Stimulated activated CD4-positive, alpha-beta T cell treated with anti-CD3 and anti-CD28 coated beads, Interleukin-15, amount 100 ng/mL, for 1 hour (primary cell): ENCODE measurements around the gene TGFB1.
"Not testable (repeated sequence)": the region's sequence is repeated elsewhere in the genome, so short reads cannot be mapped to it uniquely, and the experiment has no call there.

Experiments used
- DNase-seq, 2 donors: peaks; one replicate each; pipeline ENCODE4 v3.0.0-alpha.2; 2020; ENCODE audit warnings: low read depth in 1 of 2, low spot score in 1 of 2

TGFB1 gene

GRCh38 chr19:41353466-41354342 is at the start of gene TGFB1:
TSS of gene TGFB1 (minus strand) at chr19:41353922. CDS start at chr19:41353044, 878 bp downstream.
- DNase-seq, result peak; percentile 86 to 91

GRCh38 chr19:41402010-41402409 is 48.3 kb upstream of the TGFB1 start:
- DNase-seq, result no peak

- no peak for DNase-seq
Measured at GRCh38 chr19:41401483-41401882, 47.8 kb upstream of the TGFB1 start.

GRCh38 chr19:41399525-41399924 is 45.8 kb upstream of the TGFB1 start:
- no peak for DNase-seq

DNA sequence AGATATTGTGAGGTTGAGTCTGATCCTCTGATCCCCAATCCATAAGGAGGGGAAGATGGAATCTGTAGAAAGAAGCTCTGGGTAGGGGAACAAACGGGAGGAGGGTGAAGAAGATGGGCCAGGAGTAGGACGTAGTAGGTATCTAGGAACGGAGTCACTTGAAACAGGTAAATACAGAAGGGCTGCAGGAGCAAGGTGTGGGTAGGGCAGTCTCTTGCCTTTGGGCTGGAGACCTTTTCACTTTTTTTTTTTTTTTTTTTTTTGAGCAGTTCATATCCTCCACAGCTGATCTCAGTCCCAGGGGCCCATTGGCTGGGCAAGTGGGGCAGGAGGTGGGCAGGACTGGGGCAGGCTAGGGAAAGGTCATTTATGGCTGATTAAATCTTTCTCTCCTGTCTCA is 45.4 kb upstream of the TGFB1 start:
- DNase-seq, result no peak

- no peak for DNase-seq
Measured at GRCh38 chr19:41398598-41398997, 44.9 kb upstream of the TGFB1 start.

- DNase-seq, result no peak
Measured at GRCh38 chr19:41398050-41398418, 44.3 kb upstream of the TGFB1 start.

- DNase-seq, result peak; percentile 96 to 98
Measured at GRCh38 chr19:41397086-41398049, 43.6 kb upstream of the TGFB1 start, which contains the start of the genes BCKDHA and EXOSC5. TSS of gene BCKDHA (plus strand) at chr19:41397818. CDS start at chr19:41397828, 10 bp downstream. TSS of gene EXOSC5 (minus strand) at chr19:41397359. CDS start at chr19:41397328, 31 bp downstream.

GRCh38 chr19:41395355-41395754 is 41.6 kb upstream of the TGFB1 start:
- DNase-seq, result no peak

- no peak for DNase-seq
Measured at GRCh38 chr19:41392775-41393174, 39.1 kb upstream of the TGFB1 start.

GRCh38 chr19:41391618-41392017 is 37.9 kb upstream of the TGFB1 start:
- no peak for DNase-seq

DNA sequence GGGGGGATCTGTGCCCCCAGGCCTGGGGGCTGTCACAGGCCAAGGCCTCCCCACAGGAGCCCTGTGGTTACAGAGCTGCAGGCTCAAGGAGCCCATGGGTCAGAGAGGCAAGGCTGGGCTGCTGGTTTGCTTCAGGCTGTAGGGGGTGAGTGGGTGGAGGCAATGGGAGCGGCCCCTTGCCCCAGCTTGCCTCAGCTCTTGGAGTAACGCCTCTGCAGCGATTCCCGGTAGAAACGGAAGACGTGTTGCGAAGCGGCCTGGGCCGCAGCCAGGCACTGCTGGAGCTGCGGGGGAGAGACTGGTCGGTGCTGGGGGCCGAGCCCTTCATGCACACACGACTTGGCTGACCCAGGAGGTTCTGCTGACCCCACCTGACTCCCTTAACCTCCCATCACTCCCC is 32.7 kb upstream of the TGFB1 start:
- no peak for DNase-seq

DNA sequence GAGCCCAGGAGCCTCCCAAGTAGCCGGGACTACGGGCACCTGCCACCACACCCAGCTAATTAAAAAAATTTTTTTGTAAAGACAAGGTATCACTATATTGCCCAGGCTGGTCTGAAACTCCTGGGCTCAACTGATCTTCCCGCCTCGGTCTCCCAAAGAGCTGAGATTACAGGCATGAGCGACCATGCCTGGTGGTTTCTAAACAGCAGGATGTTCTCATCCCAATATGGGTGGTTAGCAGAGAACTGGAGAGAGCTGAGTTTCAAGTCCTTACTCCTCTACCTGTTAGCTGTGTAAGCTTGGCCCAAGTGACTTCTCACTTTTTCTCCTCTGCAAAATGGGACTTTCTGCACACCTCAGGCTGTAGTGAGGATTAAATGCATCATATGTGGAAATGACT is 30.6 kb upstream of the TGFB1 start:
- DNase-seq, result no peak

- not testable (repeated sequence) for DNase-seq
Measured at GRCh38 chr19:41381536-41381935, 27.8 kb upstream of the TGFB1 start.

- no peak for DNase-seq
Measured at GRCh38 chr19:41377977-41378709, 24.4 kb upstream of the TGFB1 start.

- no peak for DNase-seq
Measured at GRCh38 chr19:41376998-41377365, 23.3 kb upstream of the TGFB1 start.

DNA sequence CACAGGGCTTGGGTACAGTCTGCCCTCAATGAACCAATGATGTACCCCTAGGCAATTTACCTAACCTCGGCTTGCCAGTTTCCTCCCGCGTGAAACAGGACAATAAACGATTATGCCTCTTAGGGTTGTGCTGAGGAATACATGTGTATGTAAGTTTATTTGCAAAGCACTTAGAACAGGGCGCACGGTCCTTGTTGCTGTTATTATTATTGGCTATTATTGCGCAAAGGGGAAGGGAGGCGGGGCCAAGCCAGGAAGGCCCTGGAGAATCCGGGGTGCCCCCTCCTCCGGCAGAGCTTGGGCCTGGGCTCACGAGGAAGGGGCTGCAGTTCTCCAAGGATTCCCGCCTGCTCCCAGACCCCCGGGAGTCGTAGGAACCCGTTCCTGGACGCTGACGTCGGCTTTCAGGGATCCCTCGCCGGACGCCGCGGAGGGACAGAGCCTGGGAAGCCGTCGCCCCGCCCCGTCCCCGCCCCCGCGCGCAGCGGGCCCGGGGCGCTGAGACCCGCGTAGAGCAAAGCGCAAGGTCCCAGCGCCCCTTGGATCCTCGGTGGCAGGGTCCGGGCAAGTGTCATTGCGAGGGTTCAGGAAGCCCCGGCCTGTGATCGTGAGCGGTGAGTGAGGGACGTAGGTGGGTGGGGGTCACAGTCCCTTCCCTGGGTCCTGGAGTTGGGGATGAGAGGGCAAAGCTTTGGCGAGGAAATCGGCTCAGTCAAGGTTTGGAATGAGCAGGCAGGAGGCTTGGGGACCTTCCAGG is 22.7 kb upstream of the TGFB1 start, which contains the start of gene TMEM91:
Gene TMEM91 (plus strand): TSS at position 293 of the 757 bp plus-strand sequence. CDS start 1,777 bp downstream, outside the sequence.
- no peak for DNase-seq

- DNase-seq, result no peak
Measured at GRCh38 chr19:41373993-41374392, 20.3 kb upstream of the TGFB1 start.

DNA sequence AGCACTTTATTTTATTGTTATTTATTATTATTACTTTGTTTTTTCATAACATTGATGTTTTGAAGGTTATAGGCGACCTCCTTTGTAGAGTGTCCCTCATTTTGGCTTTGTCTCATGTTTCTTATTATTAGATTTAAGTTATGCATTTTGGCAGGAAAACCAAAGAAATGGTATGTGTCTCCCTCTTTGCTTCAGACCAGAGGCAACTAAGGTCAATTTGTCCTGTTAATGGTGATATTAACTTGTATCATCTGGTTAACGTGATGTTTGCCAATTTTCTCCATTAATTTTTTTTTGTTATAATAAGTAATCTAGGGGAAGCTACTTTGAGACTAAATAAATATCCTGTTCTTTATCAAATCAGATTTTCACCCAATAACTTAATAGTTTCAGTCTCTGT is 18.8 kb upstream of the TGFB1 start:
- no peak for DNase-seq

- no peak for DNase-seq
Measured at GRCh38 chr19:41371541-41371940, 17.8 kb upstream of the TGFB1 start.
